Uterus (tissue), 2 donors: Measurements from ENCODE around the gene GRHL3.

Experiments
- POLR2A ChIP-seq, 2 donors: fragments of 450-650 bp; IDR thresholded peaks; one replicate each; pipeline ENCODE4 v1.6.1; 2016; ENCODE audit warnings: antibody characterized with exemption in 2 of 2, mild to moderate bottlenecking in 1 of 2, moderate library complexity in 1 of 2
- TF ChIP-seq, protein P1 (sequence below), 4 experiments: fragments of 200-600 bp in 2 of 4; fragments of 450-650 bp in 2 of 4; sonication (generic) in 2 of 4; IDR thresholded peaks; one replicate each; pipeline ENCODE4 v1.5.1; 2016 to 2019; ENCODE audit warnings: antibody characterized with exemption in 4 of 4, mild to moderate bottlenecking in 2 of 4, moderate library complexity in 1 of 4

DNA sequence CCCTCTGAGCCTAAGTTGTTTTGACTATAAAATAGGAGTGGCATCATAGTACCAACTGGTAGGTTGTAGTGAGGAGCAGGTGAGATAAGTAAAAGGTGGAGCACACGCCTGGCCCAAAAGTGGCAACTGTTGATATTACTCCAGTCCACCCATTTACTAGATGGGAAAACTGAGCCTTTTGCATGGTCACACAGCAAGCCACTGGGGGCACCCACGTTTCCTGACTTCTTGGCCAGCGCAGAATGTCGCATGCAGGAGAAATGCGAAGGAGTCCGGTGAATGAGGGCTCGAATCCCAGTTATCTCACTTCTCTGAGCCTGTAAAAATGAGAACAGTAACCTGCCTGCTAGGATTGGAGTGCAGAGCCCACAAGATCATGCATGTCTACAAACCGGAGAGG lies 20.8 kb downstream of the GRHL3 start:
- TF ChIP-seq, protein P1, sequence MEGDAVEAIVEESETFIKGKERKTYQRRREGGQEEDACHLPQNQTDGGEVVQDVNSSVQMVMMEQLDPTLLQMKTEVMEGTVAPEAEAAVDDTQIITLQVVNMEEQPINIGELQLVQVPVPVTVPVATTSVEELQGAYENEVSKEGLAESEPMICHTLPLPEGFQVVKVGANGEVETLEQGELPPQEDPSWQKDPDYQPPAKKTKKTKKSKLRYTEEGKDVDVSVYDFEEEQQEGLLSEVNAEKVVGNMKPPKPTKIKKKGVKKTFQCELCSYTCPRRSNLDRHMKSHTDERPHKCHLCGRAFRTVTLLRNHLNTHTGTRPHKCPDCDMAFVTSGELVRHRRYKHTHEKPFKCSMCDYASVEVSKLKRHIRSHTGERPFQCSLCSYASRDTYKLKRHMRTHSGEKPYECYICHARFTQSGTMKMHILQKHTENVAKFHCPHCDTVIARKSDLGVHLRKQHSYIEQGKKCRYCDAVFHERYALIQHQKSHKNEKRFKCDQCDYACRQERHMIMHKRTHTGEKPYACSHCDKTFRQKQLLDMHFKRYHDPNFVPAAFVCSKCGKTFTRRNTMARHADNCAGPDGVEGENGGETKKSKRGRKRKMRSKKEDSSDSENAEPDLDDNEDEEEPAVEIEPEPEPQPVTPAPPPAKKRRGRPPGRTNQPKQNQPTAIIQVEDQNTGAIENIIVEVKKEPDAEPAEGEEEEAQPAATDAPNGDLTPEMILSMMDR (IDR thresholded peaks at IDR 0.05), result no peak
- no peak for TF ChIP-seq POLR2A (IDR thresholded peaks at IDR 0.05)
